Amniotic epithelial cell (primary cell): Measurements from ENCODE around the gene NCBP1.
"Not testable (repeated sequence)": the region's sequence is repeated elsewhere in the genome, so short reads cannot be mapped to it uniquely, and the experiment has no call there.

Source experiments
- DNase-seq: peaks from one replicate; pipeline ENCODE4 v3.0.0-alpha.2; 2010; ENCODE audit warnings: low read depth

The NCBP1 gene

GRCh38 chr9:97632985-97633858 is at the start of gene NCBP1, which contains the start of gene TSTD2:
Gene NCBP1, plus strand, starts transcription at chr9:97633821. Its CDS starts 61 bp downstream, at chr9:97633882.
Gene TSTD2, minus strand, starts transcription at chr9:97633368. Its CDS starts 5,806 bp downstream, at chr9:97627562.
- DNase-seq, result peak; percentile 97

GRCh38 chr9:97584778-97585177 is 48.8 kb upstream of the NCBP1 start:
- not testable (repeated sequence) for DNase-seq

- not testable (repeated sequence) for DNase-seq
Measured at GRCh38 chr9:97586909-97587308, 46.7 kb upstream of the NCBP1 start.

DNA sequence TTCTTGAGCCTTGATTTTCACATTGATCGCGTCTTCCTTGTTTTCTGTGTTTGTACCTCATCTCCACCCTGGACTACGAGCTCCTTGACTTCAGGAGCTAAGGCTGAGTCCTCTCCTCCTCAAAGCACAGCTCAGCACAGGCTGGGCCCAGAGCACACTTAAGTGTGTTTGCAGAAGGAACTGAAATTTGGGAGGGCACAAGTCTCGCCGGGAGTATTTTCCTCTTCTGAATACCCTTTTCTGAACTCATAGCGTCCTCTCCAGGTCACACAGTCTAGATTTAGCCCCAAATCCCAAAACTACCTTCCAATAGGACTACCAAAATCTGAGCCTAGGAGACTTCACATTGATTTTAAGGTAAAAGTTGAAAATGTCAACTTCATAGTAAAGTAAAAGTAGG is 42.1 kb upstream of the NCBP1 start:
- DNase-seq, result no peak

DNA sequence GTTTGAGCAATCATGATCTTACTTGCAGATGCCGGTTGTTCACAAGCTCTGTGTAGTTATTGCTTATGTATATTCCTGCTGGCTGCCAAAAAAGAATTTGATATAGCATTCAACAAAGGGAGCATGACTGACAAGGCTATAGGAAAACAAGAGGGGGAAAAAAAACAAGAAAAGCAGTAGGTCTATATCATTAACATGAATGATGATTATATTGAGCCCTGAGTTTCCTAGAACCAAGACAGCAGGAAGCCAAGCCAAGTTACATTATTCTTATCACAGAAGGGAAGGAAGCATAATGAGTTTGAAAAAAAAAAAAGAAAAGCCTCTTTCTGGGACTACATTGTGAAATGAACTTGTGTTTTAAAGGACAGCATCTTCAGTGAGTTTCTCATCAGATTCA is 41.5 kb upstream of the NCBP1 start:
- DNase-seq, result no peak

DNA sequence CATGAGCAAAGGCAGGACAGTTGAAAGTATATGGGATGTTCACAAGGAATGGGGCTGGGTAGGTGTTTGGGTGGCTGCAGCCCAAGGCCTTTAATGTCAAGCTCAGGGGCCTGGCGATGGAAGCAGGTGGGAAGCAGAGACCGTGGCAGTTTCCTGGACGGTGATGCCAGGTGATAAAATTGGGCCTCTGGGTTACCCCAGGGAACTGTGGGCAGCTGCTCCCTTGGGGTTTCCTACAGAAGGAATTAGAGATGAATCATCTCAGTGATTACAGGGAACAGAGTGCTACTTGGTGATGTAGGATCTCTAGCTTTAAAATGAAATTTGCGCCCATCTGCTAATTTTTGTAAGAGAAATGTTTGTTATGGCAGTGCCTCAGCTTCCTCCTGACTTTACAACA is 39.7 kb upstream of the NCBP1 start:
- no peak for DNase-seq

- DNase-seq, result no peak
Measured at GRCh38 chr9:97594381-97594921, 39.2 kb upstream of the NCBP1 start.

- DNase-seq, result no peak
Measured at GRCh38 chr9:97596906-97597305, 36.7 kb upstream of the NCBP1 start.

GRCh38 chr9:97598461-97599288 is 34.9 kb upstream of the NCBP1 start:
- DNase-seq, result peak; percentile 82

DNA sequence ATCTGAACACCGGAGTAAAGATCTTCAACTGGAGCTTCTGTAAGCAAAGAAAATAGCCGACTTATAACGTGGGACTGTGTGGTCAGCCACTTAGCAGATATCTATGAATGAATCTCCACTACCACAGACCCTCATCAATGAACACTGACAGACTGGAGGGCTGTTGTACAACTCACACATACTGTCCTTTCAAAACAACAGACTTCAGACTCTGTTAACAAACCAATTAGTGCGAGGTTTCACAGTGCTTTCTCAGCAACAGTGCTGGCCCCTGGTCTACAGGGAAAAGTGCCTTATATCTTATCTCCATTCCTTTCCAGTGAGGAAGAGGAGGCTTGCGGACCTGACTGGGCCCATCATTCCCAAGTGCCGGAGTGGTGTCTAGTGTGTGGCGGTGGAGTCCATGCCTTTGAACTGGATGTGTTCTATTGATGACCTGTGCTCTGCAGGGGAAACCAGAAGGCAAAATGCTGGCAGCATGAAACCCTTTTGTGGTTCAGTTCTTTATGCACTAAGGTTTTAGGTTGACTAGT is 34.2 kb upstream of the NCBP1 start:
- no peak for DNase-seq

- peak; percentile 52 for DNase-seq
Measured at GRCh38 chr9:97600531-97601227, 32.9 kb upstream of the NCBP1 start.

- no peak for DNase-seq
Measured at GRCh38 chr9:97601228-97601898, 32.3 kb upstream of the NCBP1 start.

GRCh38 chr9:97602430-97602829 is 31.2 kb upstream of the NCBP1 start:
- DNase-seq, result no peak

DNA sequence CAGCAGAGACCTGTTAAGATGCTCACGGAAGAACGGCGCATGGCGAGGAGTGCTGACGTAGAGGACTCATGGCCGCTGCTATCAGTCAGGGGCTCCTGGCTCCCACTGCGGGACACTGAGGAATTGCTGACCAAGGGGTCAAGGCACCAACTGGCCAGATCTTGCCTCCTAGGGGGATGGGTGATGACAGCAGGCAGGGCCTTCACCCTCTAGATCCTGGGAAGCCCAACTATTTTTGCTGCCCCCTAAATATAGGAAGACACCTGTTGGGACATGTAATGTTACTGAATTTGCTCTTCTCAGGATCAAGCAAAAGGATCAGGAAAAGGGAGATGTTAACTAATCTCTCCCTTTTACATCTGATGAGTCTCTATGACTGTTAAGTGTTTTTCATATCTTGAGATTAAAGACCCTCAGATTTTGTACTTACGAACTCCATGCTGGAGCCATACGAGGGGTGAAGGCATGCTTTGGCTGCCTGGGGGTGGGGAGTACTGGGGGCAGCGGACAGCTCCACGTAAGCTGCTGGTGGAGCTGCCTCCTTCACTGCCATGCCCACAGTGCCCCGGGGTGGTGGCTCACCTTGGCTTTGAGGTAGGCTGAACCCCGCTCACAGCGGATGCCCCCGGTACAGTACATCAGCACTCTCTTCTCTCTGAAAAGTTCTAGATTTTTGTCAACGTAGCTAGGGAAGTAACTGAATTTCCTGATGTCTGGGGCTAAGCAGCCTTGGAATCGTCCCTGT is 28.5 kb upstream of the NCBP1 start:
- DNase-seq, result no peak

- peak; percentile 51 for DNase-seq
Measured at GRCh38 chr9:97615439-97616072, 18.1 kb upstream of the NCBP1 start.

- no peak for DNase-seq
Measured at GRCh38 chr9:97617939-97618416, 15.6 kb upstream of the NCBP1 start.

GRCh38 chr9:97620063-97620462 is 13.6 kb upstream of the NCBP1 start:
- not testable (repeated sequence) for DNase-seq

GRCh38 chr9:97622483-97622882 is 11.1 kb upstream of the NCBP1 start:
- not testable (repeated sequence) for DNase-seq

- DNase-seq, result no peak
Measured at GRCh38 chr9:97623946-97624345, 9.7 kb upstream of the NCBP1 start.

DNA sequence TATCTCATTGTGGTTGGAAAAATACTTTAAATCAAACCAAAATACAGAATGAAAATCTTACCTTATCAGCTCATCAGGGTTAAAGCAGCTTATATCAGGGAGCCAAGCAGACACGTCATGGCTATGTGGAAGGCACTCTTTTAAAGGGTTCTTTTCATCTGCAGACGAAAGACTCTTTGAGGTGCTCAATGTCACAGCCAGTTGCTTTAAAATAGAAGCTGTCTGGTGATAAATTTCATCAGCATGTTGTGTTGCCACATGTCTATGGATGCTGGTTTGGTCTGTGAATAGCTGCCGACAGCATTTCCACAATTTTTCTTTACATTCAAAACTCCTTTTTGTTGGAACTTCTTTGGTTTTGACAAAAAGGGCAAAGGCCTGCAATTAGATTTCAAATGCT is 8.0 kb upstream of the NCBP1 start:
- DNase-seq, result no peak
